GM23338 (cell line): Measurements from ENCODE around the gene PNPLA1.

Experiments used
- CREB1 ChIP-seq: fragments of 250-450 bp; sonication (Bioruptor Pico); IDR thresholded peaks from 2 replicates; pipeline ENCODE4 v1.5.0; 2020; ENCODE audit warnings: low read depth, mild to moderate bottlenecking, moderate library complexity
- CTCF ChIP-seq, 2 experiments: fragments of 200-600 bp in 1 of 2; sonication (generic) in 1 of 2; conservative IDR thresholded peaks; 2 replicates each; pipeline versions ENCODE4 v1.5.1 to v1.6.1; 2016 to 2017; ENCODE audit warnings: antibody characterized with exemption in 2 of 2, low read depth in 2 of 2, mild to moderate bottlenecking in 2 of 2, moderate library complexity in 1 of 2
- EZH2 ChIP-seq: fragments of 200-600 bp; sonication (generic); IDR thresholded peaks from one replicate; pipeline ENCODE4 v1.8.0; 2017; ENCODE audit warnings: antibody characterized with exemption, mild to moderate bottlenecking, low read depth; ENCODE audit not compliant: unreplicated experiment
- EZH2phosphoT487 ChIP-seq: fragments of 200-600 bp; sonication (generic); IDR thresholded peaks from one replicate; pipeline ENCODE4 v1.8.1; 2018; ENCODE audit warnings: antibody characterized with exemption; ENCODE audit not compliant: unreplicated experiment
- JUNB ChIP-seq: IDR thresholded peaks from one replicate; pipeline ENCODE4 v1.6.1; 2016; ENCODE audit warnings: antibody characterized with exemption; ENCODE audit not compliant: unreplicated experiment
- POLR2AphosphoS5 ChIP-seq: IDR thresholded peaks from 2 replicates; pipeline ENCODE4 v1.6.1; 2016; ENCODE audit warnings: antibody characterized with exemption, low read depth
- STAT1 ChIP-seq: IDR thresholded peaks from one replicate; pipeline ENCODE4 v1.6.1; 2016; ENCODE audit warnings: antibody characterized with exemption; ENCODE audit not compliant: unreplicated experiment

- TF ChIP-seq CTCF (conservative IDR thresholded peaks at IDR 0.05; ENCODE audit: low read depth in 2 of 2) (no peak), EZH2 (no peak), POLR2AphosphoS5 (no peak), JUNB (no peak), CREB1 (CRISPR knock-in tag) (no peak), STAT1 (no peak), EZH2phosphoT487 (no peak)
Observed at GRCh38 chr6:36333171-36333895, 63.5 kb downstream of the PNPLA1 start.
